ENCODE data around the gene CARF. TPM values are rescaled to one million over a fixed set of nuclear protein-coding genes. Genes with fewer than 3 reads are reported as not detected.
"Not testable (repeated sequence)": the region's sequence is repeated elsewhere in the genome, so short reads cannot be mapped to it uniquely, and the experiment has no call there.

The CARF gene
- total and polyA plus RNA-seq, 2 experiments from 2014 or later, result 4.3 to 9.5 TPM

DNA sequence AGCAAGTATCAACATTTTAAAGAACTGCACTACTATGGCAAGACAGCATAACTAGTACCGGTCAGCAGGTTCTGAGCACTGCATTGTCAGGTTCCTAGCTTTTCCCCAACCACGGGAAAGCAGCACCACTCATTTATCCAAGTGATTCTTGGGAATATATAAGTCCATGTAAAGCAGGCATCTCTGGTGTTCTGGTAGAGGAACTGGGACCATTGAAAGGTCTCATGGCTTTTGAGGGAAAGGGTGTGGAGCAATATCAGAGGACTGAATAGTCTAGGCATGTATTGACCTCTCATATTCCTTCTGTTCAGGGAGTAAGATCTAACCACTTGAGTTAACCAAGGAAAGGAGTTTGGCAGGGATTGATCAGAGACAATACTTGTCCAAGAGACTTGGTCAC lies 34.4 kb upstream of the CARF start:
- 97 to 98% methylated on average over 2 of the region's 2 CpGs for WGBS, 2 experiments (ENCODE audit: low coverage in 1 of 2, low lambda C conversion rate in 2 of 2, missing lambda C conversion rate in 2 of 2)
- Histone ChIP-seq H3K27ac (no peak overlapping the region), H3K36me3 (ENCODE audit: low read depth) (peaks cover 6% of the 10 kb centered on the region; the same call in 1 of the 2 replicates), H3K9me3 (ENCODE audit: low read depth) (no peaks in the 10 kb centered on the region), H3K4me1 (ENCODE audit: insufficient read depth) (no peaks in the 10 kb centered on the region), H4K20me1 (ENCODE audit: insufficient read depth) (no peaks in the 10 kb centered on the region), H3K9ac (no peak overlapping the region), H2AFZ (no peak overlapping the region), H3K9me2 (ENCODE audit: insufficient read depth) (no peaks in the 10 kb centered on the region), H3K4me3 (no peak overlapping the region), H3K79me2 (ENCODE audit: insufficient read depth) (no peaks in the 10 kb centered on the region), H3K27me3 (replicated peaks; ENCODE audit: insufficient read depth) (no peaks in the 10 kb centered on the region), H3K4me2 (ENCODE audit: unreplicated experiment) (no peak overlapping the region), H3F3A (ENCODE audit: insufficient read depth) (peaks cover 14% of the 10 kb centered on the region; the same call in 1 of the 2 replicates)
- in situ Hi-C loops (cut with MboI), result no loop called here
- TF ChIP-seq EZH2phosphoT487 (IDR thresholded peaks at IDR 0.05; ENCODE audit: insufficient read depth, low read depth) (no peak), EZH2 (IDR thresholded peaks at IDR 0.05; ENCODE audit: insufficient read depth, poor library complexity, severe bottlenecking) (no peak)
- no peak for DNase-seq

DNA sequence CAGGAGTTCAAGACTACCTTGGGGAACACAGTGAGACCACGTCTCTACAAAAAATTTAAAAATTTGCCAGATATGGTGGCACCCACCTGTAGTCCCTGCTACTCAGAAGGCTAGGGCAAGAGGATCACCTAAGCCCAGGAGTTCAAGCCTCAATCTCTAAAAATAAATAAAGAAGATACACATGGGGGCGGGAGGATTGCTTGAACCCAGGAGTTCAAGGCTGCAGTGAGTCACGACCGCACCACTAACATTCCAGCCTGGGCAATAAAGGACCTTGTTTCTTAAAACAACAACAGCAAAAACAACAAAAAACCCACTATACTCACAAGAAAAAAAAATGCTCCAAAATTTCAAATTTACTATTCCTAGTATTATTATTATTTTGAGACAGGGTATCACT lies 30.5 kb upstream of the CARF start:
- H3K4me2 ChIP-seq (ENCODE audit: unreplicated experiment), result no peak overlapping the region
- peaks cover 12% of the 10 kb centered on the region for H3F3A ChIP-seq (ENCODE audit: insufficient read depth)
- H3K79me2 ChIP-seq (ENCODE audit: insufficient read depth), result no peaks in the 10 kb centered on the region
- no peak for TF ChIP-seq EZH2 (IDR thresholded peaks at IDR 0.05; ENCODE audit: insufficient read depth, poor library complexity, severe bottlenecking)
- no peak for TF ChIP-seq EZH2phosphoT487 (IDR thresholded peaks at IDR 0.05; ENCODE audit: insufficient read depth, low read depth)
- H3K9ac ChIP-seq, result no peak overlapping the region
- H3K9me3 ChIP-seq (ENCODE audit: low read depth), result no peaks in the 10 kb centered on the region
- H4K20me1 ChIP-seq (ENCODE audit: insufficient read depth), result no peaks in the 10 kb centered on the region
- H3K4me3 ChIP-seq, result no peak overlapping the region
- DNase-seq, result no peak
- no peaks in the 10 kb centered on the region for H3K9me2 ChIP-seq (ENCODE audit: insufficient read depth)
- H3K27ac ChIP-seq, result no peak overlapping the region
- in situ Hi-C loops (cut with MboI), result no loop called here
- no peak overlapping the region for H2AFZ ChIP-seq
- WGBS, 2 experiments (ENCODE audit: low coverage in 1 of 2, low lambda C conversion rate in 2 of 2, missing lambda C conversion rate in 2 of 2), result 94 to 98% methylated on average over 4 of the region's 4 CpGs
- H3K27me3 ChIP-seq (replicated peaks; ENCODE audit: insufficient read depth), result no peaks in the 10 kb centered on the region
- peaks cover 6% of the 10 kb centered on the region; the same call in 1 of the 2 replicates for H3K36me3 ChIP-seq (ENCODE audit: low read depth)
- no peaks in the 10 kb centered on the region for H3K4me1 ChIP-seq (ENCODE audit: insufficient read depth)

DNA sequence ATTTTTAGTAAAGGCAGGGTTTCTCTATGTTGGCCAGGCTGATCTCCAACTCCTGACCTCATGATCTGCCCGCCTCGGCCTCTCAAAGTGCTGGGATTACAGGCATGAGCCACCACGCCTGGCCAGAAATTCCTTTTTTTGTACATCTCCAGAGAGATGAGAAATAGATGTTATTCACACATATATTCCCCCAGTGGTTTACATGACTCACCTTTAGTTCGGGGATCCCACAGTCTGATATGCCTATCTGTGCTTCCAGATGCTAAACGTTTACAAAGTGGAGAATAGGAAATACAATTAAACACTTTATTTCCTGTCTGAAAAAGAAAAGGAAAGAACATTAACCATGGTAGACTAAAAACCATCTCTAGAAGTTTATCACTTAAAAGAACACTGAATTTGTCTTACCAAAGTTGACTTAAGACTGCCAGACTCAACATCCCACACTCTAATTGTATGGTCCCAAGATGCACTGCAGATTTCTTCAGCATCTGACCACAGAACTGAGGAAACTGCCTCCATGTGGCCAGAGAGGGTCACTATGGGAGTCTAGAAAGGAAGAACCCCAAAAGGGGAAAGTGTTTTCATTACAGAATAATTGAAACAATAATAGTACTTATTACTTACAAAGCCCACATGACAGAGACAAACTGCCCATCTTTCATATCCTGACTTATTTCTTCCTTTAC lies 27.9 kb upstream of the CARF start:
- 56 to 58% methylated on average over 5 of the region's 5 CpGs for WGBS, 2 experiments (ENCODE audit: low coverage in 1 of 2, low lambda C conversion rate in 2 of 2, missing lambda C conversion rate in 2 of 2)
- in situ Hi-C loops (cut with MboI), result no loop called here
- no peak overlapping the region for H3K4me2 ChIP-seq (ENCODE audit: unreplicated experiment)
- H3K27ac ChIP-seq, result 0 out of 2 replicates have a peak overlapping the region, but pooled peaks have one; percentile 28
- no peaks in the 10 kb centered on the region for H4K20me1 ChIP-seq (ENCODE audit: insufficient read depth)
- H3F3A ChIP-seq (ENCODE audit: insufficient read depth), result peaks cover 11% of the 10 kb centered on the region
- H3K36me3 ChIP-seq (ENCODE audit: low read depth), result peaks cover 14% of the 10 kb centered on the region; the same call in 1 of the 2 replicates
- H3K27me3 ChIP-seq (replicated peaks; ENCODE audit: insufficient read depth), result no peaks in the 10 kb centered on the region
- H3K4me1 ChIP-seq (ENCODE audit: insufficient read depth), result no peaks in the 10 kb centered on the region
- no peak overlapping the region for H3K4me3 ChIP-seq
- H3K9me2 ChIP-seq (ENCODE audit: insufficient read depth), result no peaks in the 10 kb centered on the region
- H2AFZ ChIP-seq, result no peak overlapping the region
- peak; percentile 30 for DNase-seq
- no peak for TF ChIP-seq EZH2 (IDR thresholded peaks at IDR 0.05; ENCODE audit: insufficient read depth, poor library complexity, severe bottlenecking)
- TF ChIP-seq EZH2phosphoT487 (IDR thresholded peaks at IDR 0.05; ENCODE audit: insufficient read depth, low read depth), result no peak
- H3K9ac ChIP-seq, result no peak overlapping the region
- H3K9me3 ChIP-seq (ENCODE audit: low read depth), result no peaks in the 10 kb centered on the region
- no peaks in the 10 kb centered on the region for H3K79me2 ChIP-seq (ENCODE audit: insufficient read depth)

DNA sequence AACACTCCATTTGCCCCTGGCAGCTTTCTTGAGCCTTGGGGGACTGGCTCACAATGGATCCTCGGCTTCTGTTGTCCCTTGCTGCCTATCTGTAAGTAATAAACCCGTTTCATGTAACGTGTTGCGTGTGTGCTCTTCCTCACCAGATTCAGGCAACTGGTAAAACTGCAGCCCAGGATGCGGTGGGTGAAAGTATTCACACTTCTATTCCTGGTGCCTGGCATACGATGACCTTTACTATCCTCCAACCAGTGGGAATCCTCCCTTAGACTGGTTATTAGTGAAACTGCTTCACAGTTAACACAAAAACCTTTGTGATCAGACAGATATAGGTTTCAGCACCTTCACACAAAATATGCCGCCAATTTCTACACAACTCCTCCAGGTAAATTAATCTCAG lies 26.9 kb upstream of the CARF start:
- no peaks in the 10 kb centered on the region for H3K9me3 ChIP-seq (ENCODE audit: low read depth)
- no peak for TF ChIP-seq EZH2 (IDR thresholded peaks at IDR 0.05; ENCODE audit: insufficient read depth, poor library complexity, severe bottlenecking)
- no peak for TF ChIP-seq EZH2phosphoT487 (IDR thresholded peaks at IDR 0.05; ENCODE audit: insufficient read depth, low read depth)
- no peak overlapping the region for H3K9ac ChIP-seq
- no peaks in the 10 kb centered on the region for H3K9me2 ChIP-seq (ENCODE audit: insufficient read depth)
- H3K4me2 ChIP-seq (ENCODE audit: unreplicated experiment), result no peak overlapping the region
- no peak for DNase-seq
- no peaks in the 10 kb centered on the region for H4K20me1 ChIP-seq (ENCODE audit: insufficient read depth)
- in situ Hi-C loops (cut with MboI), result no loop called here
- H3K36me3 ChIP-seq (ENCODE audit: low read depth), result peaks cover 11% of the 10 kb centered on the region; the same call in 1 of the 2 replicates
- no peak overlapping the region for H3K4me3 ChIP-seq
- no peak overlapping the region for H3K27ac ChIP-seq
- H2AFZ ChIP-seq, result no peak overlapping the region
- WGBS, 2 experiments (ENCODE audit: low coverage in 1 of 2, low lambda C conversion rate in 2 of 2, missing lambda C conversion rate in 2 of 2), result 98% methylated on average over 7 of the region's 7 CpGs
- no peaks in the 10 kb centered on the region for H3K27me3 ChIP-seq (replicated peaks; ENCODE audit: insufficient read depth)
- H3K4me1 ChIP-seq (ENCODE audit: insufficient read depth), result no peaks in the 10 kb centered on the region
- peaks cover 11% of the 10 kb centered on the region for H3F3A ChIP-seq (ENCODE audit: insufficient read depth)
- H3K79me2 ChIP-seq (ENCODE audit: insufficient read depth), result no peaks in the 10 kb centered on the region

DNA sequence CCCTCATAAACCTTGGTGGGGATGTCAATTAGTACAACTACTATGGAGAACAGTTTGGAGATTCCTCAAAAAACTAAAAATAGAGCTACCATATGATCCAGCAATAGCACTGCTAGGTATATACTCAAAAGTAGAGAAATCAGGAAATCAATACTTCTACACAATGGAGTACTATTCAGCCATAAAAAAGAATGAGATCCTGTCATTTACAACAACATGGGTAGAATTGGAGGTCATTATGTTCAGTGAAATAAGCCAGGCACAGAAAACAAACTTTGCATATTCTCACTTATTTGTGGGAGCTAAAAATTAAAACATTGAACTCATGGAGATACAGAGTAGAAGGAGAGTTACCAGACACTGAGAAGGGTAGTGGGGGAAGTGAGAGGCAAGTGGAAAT lies 6.6 kb upstream of the CARF start:
- H3K27ac ChIP-seq; H2AFZ ChIP-seq; H3K9ac ChIP-seq; H3K4me3 ChIP-seq; H4K20me1 ChIP-seq (ENCODE audit: insufficient read depth); H3K4me2 ChIP-seq (ENCODE audit: unreplicated experiment); DNase-seq; H3K27me3 ChIP-seq (replicated peaks; ENCODE audit: insufficient read depth); H3K9me3 ChIP-seq (ENCODE audit: low read depth); H3K9me2 ChIP-seq (ENCODE audit: insufficient read depth); in situ Hi-C loops (cut with MboI); H3K4me1 ChIP-seq (ENCODE audit: insufficient read depth); H3F3A ChIP-seq (ENCODE audit: insufficient read depth): not testable (repeated sequence)
- Histone ChIP-seq H3K79me2 (ENCODE audit: insufficient read depth) (peaks cover 73% of the 10 kb centered on the region), H3K36me3 (ENCODE audit: low read depth) (peaks cover 32% of the 10 kb centered on the region; the same call in 1 of the 2 replicates)

All from GM23248 (cell line).